Measurements from ENCODE around the gene KLHL33.

DNA sequence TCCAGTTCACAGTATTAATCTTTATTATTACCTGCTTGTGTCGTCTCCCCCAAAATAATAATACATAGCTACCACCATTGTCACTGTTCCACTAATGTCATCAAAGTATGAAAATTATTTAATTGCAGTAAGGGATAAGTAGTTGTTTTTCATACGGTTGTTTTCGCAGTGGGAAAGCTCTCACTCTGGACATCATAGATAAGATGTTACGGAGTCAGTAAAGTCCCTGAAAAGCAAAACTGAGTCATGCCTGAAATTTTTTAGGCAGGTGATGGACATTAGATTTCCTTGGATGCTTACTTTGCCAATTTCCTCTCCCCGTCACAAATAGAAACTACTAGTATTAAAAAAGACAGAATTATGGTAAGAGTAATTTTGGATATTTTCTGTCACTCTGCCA is 46.4 kb upstream of the KLHL33 start:
- TF ChIP-seq, protein P1, sequence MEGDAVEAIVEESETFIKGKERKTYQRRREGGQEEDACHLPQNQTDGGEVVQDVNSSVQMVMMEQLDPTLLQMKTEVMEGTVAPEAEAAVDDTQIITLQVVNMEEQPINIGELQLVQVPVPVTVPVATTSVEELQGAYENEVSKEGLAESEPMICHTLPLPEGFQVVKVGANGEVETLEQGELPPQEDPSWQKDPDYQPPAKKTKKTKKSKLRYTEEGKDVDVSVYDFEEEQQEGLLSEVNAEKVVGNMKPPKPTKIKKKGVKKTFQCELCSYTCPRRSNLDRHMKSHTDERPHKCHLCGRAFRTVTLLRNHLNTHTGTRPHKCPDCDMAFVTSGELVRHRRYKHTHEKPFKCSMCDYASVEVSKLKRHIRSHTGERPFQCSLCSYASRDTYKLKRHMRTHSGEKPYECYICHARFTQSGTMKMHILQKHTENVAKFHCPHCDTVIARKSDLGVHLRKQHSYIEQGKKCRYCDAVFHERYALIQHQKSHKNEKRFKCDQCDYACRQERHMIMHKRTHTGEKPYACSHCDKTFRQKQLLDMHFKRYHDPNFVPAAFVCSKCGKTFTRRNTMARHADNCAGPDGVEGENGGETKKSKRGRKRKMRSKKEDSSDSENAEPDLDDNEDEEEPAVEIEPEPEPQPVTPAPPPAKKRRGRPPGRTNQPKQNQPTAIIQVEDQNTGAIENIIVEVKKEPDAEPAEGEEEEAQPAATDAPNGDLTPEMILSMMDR (IDR thresholded peaks at IDR 0.05; ENCODE audit: poor library complexity, severe bottlenecking) = no peak
- TF ChIP-seq EZH2 (IDR thresholded peaks at IDR 0.05; ENCODE audit: borderline replicate concordance, insufficient read depth, low read length, poor library complexity, severe bottlenecking) = no peak
- TF ChIP-seq, protein P2, sequence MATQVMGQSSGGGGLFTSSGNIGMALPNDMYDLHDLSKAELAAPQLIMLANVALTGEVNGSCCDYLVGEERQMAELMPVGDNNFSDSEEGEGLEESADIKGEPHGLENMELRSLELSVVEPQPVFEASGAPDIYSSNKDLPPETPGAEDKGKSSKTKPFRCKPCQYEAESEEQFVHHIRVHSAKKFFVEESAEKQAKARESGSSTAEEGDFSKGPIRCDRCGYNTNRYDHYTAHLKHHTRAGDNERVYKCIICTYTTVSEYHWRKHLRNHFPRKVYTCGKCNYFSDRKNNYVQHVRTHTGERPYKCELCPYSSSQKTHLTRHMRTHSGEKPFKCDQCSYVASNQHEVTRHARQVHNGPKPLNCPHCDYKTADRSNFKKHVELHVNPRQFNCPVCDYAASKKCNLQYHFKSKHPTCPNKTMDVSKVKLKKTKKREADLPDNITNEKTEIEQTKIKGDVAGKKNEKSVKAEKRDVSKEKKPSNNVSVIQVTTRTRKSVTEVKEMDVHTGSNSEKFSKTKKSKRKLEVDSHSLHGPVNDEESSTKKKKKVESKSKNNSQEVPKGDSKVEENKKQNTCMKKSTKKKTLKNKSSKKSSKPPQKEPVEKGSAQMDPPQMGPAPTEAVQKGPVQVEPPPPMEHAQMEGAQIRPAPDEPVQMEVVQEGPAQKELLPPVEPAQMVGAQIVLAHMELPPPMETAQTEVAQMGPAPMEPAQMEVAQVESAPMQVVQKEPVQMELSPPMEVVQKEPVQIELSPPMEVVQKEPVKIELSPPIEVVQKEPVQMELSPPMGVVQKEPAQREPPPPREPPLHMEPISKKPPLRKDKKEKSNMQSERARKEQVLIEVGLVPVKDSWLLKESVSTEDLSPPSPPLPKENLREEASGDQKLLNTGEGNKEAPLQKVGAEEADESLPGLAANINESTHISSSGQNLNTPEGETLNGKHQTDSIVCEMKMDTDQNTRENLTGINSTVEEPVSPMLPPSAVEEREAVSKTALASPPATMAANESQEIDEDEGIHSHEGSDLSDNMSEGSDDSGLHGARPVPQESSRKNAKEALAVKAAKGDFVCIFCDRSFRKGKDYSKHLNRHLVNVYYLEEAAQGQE (IDR thresholded peaks at IDR 0.05; ENCODE audit: borderline replicate concordance) = no peak

All from neural cell (in vitro differentiated cells).